ENCODE data around the gene BCL2L2.

GRCh38 chr14:23258256-23258655 is 48.4 kb upstream of the BCL2L2 start:
- TF ChIP-seq, protein P1, sequence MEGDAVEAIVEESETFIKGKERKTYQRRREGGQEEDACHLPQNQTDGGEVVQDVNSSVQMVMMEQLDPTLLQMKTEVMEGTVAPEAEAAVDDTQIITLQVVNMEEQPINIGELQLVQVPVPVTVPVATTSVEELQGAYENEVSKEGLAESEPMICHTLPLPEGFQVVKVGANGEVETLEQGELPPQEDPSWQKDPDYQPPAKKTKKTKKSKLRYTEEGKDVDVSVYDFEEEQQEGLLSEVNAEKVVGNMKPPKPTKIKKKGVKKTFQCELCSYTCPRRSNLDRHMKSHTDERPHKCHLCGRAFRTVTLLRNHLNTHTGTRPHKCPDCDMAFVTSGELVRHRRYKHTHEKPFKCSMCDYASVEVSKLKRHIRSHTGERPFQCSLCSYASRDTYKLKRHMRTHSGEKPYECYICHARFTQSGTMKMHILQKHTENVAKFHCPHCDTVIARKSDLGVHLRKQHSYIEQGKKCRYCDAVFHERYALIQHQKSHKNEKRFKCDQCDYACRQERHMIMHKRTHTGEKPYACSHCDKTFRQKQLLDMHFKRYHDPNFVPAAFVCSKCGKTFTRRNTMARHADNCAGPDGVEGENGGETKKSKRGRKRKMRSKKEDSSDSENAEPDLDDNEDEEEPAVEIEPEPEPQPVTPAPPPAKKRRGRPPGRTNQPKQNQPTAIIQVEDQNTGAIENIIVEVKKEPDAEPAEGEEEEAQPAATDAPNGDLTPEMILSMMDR (conservative IDR thresholded peaks at IDR 0.05) = no peak
- TF ChIP-seq ZFX (IDR thresholded peaks at IDR 0.05) = no peak

Measured in C4-2B (cell line).